DND-41 (cell line): ENCODE measurements around the gene RAB28.

Experiments used
- EZH2 ChIP-seq: IDR thresholded peaks from 3 replicates; pipeline ENCODE4 v1.6.1; 2012; ENCODE audit warnings: borderline replicate concordance, low read depth, mild to moderate bottlenecking, moderate library complexity, low read length, inconsistent platforms; ENCODE audit not compliant: severe bottlenecking
- TF ChIP-seq, protein P1 (sequence below): IDR thresholded peaks from 2 replicates; pipeline ENCODE4 v1.5.1; 2012; ENCODE audit warnings: borderline replicate concordance, low read length, moderate library complexity, mild to moderate bottlenecking; ENCODE audit not compliant: poor library complexity, severe bottlenecking; ENCODE audit errors: extremely low read depth

- TF ChIP-seq, protein P1, sequence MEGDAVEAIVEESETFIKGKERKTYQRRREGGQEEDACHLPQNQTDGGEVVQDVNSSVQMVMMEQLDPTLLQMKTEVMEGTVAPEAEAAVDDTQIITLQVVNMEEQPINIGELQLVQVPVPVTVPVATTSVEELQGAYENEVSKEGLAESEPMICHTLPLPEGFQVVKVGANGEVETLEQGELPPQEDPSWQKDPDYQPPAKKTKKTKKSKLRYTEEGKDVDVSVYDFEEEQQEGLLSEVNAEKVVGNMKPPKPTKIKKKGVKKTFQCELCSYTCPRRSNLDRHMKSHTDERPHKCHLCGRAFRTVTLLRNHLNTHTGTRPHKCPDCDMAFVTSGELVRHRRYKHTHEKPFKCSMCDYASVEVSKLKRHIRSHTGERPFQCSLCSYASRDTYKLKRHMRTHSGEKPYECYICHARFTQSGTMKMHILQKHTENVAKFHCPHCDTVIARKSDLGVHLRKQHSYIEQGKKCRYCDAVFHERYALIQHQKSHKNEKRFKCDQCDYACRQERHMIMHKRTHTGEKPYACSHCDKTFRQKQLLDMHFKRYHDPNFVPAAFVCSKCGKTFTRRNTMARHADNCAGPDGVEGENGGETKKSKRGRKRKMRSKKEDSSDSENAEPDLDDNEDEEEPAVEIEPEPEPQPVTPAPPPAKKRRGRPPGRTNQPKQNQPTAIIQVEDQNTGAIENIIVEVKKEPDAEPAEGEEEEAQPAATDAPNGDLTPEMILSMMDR, result no peak
- TF ChIP-seq EZH2, result no peak
Measured at GRCh38 chr4:13478707-13479106, 5.4 kb downstream of the RAB28 start.
